ENCODE data around the gene ANKFN1. TPM values are rescaled to one million over a fixed set of nuclear protein-coding genes. Genes with fewer than 3 reads are reported as not detected.
A peak's percentile ranks its signal among the peaks of the same experiment; 100 is the strongest.

The ANKFN1 gene
- total RNA-seq, 6 experiments from 2014 or later, result 0.07 to 0.81 (median 0.45) TPM

GRCh38 chr17:56424005-56424404, 270.7 kb downstream of the ANKFN1 start:
- Mint-ChIP-seq H3K27ac (no peak overlapping the region), H3K4me1 (ENCODE audit: low read depth) (0 out of 2 replicates have a peak, but pooled peaks cover 9% of the 10 kb centered on the region), H3K36me3 (ENCODE audit: low read depth) (no peaks in the 10 kb centered on the region), H3K4me3 (no peak overlapping the region), H3K9me3 (no peaks in the 10 kb centered on the region), H3K27me3 (ENCODE audit: insufficient read depth) (peaks cover 3% of the 10 kb centered on the region)
- no peak for DNase-seq
- TF ChIP-seq, protein P1, sequence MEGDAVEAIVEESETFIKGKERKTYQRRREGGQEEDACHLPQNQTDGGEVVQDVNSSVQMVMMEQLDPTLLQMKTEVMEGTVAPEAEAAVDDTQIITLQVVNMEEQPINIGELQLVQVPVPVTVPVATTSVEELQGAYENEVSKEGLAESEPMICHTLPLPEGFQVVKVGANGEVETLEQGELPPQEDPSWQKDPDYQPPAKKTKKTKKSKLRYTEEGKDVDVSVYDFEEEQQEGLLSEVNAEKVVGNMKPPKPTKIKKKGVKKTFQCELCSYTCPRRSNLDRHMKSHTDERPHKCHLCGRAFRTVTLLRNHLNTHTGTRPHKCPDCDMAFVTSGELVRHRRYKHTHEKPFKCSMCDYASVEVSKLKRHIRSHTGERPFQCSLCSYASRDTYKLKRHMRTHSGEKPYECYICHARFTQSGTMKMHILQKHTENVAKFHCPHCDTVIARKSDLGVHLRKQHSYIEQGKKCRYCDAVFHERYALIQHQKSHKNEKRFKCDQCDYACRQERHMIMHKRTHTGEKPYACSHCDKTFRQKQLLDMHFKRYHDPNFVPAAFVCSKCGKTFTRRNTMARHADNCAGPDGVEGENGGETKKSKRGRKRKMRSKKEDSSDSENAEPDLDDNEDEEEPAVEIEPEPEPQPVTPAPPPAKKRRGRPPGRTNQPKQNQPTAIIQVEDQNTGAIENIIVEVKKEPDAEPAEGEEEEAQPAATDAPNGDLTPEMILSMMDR (IDR thresholded peaks at IDR 0.05), result no peak

DNA sequence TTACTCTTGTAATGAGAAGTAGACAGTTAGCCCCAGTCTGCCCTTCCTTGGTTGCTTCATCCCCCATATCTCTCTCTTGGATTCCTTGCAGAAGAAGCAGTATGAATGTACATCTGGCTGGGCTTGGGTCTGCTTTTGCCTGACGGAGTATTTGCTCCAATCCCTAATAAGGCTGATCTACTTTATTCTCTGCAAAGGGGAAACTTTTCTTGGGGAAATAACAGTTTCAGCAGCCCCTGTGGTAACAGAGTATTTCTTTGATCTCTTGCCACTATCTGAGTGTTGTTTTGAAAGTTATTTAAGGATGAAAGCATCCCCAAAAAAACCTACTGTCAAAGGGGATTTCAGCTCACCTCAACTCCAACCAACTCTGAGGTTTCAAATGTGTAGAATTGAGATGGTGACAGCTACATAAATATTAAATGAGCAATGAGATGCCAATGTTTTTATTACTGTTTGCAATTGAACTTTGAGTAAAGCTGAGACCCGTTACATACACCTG, 271.3 kb downstream of the ANKFN1 start:
- TF ChIP-seq, protein P1 (IDR thresholded peaks at IDR 0.05), result no peak
- H3K4me3 Mint-ChIP-seq, result no peak overlapping the region
- DNase-seq, result no peak
- H3K27ac Mint-ChIP-seq, result no peak overlapping the region
- H3K36me3 Mint-ChIP-seq (ENCODE audit: low read depth), result no peaks in the 10 kb centered on the region
- H3K4me1 Mint-ChIP-seq (ENCODE audit: low read depth), result 0 out of 2 replicates have a peak, but pooled peaks cover 9% of the 10 kb centered on the region
- H3K27me3 Mint-ChIP-seq (ENCODE audit: insufficient read depth), result peaks cover 3% of the 10 kb centered on the region
- no peaks in the 10 kb centered on the region for H3K9me3 Mint-ChIP-seq

DNA sequence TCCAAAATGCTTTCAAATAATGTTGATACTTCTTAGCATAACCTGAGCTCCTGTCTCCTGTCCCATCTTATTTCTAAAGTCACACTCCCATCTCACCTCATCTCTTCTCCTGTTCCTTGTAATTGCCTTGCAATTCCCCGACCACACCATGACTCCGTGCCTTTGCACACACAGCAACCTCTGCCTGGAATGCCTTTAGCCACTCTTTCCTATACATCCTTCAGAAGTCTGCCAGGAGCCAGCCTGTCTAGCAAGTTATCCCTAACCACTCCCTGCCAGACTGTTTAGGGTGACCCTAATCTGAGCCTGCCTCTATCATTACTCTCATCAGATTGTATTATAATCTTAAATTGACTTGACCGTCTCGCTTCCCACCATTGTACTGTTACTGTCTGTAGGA, 272.2 kb downstream of the ANKFN1 start:
- no peak for DNase-seq
- TF ChIP-seq, protein P1 (IDR thresholded peaks at IDR 0.05), result no peak
- Mint-ChIP-seq H3K27me3 (ENCODE audit: insufficient read depth) (peaks cover 3% of the 10 kb centered on the region), H3K4me1 (ENCODE audit: low read depth) (0 out of 2 replicates have a peak, but pooled peaks cover 9% of the 10 kb centered on the region), H3K27ac (no peak overlapping the region), H3K4me3 (no peak overlapping the region), H3K36me3 (ENCODE audit: low read depth) (no peaks in the 10 kb centered on the region), H3K9me3 (no peaks in the 10 kb centered on the region)

GRCh38 chr17:56426901-56427300, 273.6 kb downstream of the ANKFN1 start:
- DNase-seq, result no peak
- Mint-ChIP-seq H3K4me1 (ENCODE audit: low read depth) (peaks cover 16% of the 10 kb centered on the region), H3K4me3 (no peak overlapping the region), H3K9me3 (no peaks in the 10 kb centered on the region), H3K27me3 (ENCODE audit: insufficient read depth) (peaks cover 3% of the 10 kb centered on the region), H3K27ac (no peak overlapping the region), H3K36me3 (ENCODE audit: low read depth) (no peaks in the 10 kb centered on the region)
- TF ChIP-seq, protein P1 (IDR thresholded peaks at IDR 0.05), result no peak

GRCh38 chr17:56431736-56432135, 278.5 kb downstream of the ANKFN1 start:
- H3K27ac Mint-ChIP-seq, result peak overlapping the region; percentile 44
- H3K9me3 Mint-ChIP-seq, result no peaks in the 10 kb centered on the region
- no peaks in the 10 kb centered on the region for H3K36me3 Mint-ChIP-seq (ENCODE audit: low read depth)
- DNase-seq, result peak; percentile 23
- TF ChIP-seq, protein P1 (IDR thresholded peaks at IDR 0.05), result no peak
- peak overlapping the region; percentile 32; the same call in 1 of the 2 replicates for H3K4me3 Mint-ChIP-seq
- no peaks in the 10 kb centered on the region for H3K27me3 Mint-ChIP-seq (ENCODE audit: insufficient read depth)
- H3K4me1 Mint-ChIP-seq (ENCODE audit: low read depth), result peaks cover 26% of the 10 kb centered on the region

All from HFFc6 (cell line).